ENCODE results near the gene GDF11. TPM values are rescaled to one million over a fixed set of nuclear protein-coding genes. Genes with fewer than 3 reads are reported as not detected.

Gene GDF11
- total RNA-seq, 2 donors from 2014 or later = 8.1 to 8.6 TPM

GRCh38 chr12:55708695-55709233 lies 34.2 kb upstream of the GDF11 start:
- H3K27ac ChIP-seq = peak overlapping the region; percentile 86 to 91
- H3K27me3 ChIP-seq = no peaks in the 10 kb centered on the region
- no peaks in the 10 kb centered on the region for H3K9me3 ChIP-seq
- H3K4me3 ChIP-seq = peak overlapping the region; percentile 27 to 75
- H3K4me1 ChIP-seq = peaks cover 0 to 54% of the 10 kb centered on the region in 2 donors
- DNase-seq (ENCODE audit: low spot score) = peak; percentile 74
- TF ChIP-seq CTCF (IDR thresholded peaks at IDR 0.05) = no peak
- H3K36me3 ChIP-seq = no peaks in the 10 kb centered on the region

GRCh38 chr12:55711786-55712553 lies 31.0 kb upstream of the GDF11 start:
- Histone ChIP-seq H3K4me3 (peak overlapping the region; percentile 56 to 75), H3K27ac (peak overlapping the region; percentile 86 to 91), H3K36me3 (no peaks in the 10 kb centered on the region), H3K4me1 (peaks cover 0 to 64% of the 10 kb centered on the region in 2 donors), H3K9me3 (no peaks in the 10 kb centered on the region), H3K27me3 (no peaks in the 10 kb centered on the region)
- no peak for DNase-seq (ENCODE audit: low spot score)
- TF ChIP-seq CTCF (IDR thresholded peaks at IDR 0.05) = no peak

- H3K27me3 ChIP-seq = no peaks in the 10 kb centered on the region
- peak overlapping the region; percentile 56 to 75 for H3K4me3 ChIP-seq
- no peak for TF ChIP-seq CTCF (IDR thresholded peaks at IDR 0.05)
- H3K4me1 ChIP-seq = peaks cover 0 to 66% of the 10 kb centered on the region in 2 donors
- H3K36me3 ChIP-seq = no peaks in the 10 kb centered on the region
- no peak for DNase-seq (ENCODE audit: low spot score)
- H3K27ac ChIP-seq = peak overlapping the region; percentile 86 to 91
- H3K9me3 ChIP-seq = no peaks in the 10 kb centered on the region
Measured at GRCh38 chr12:55712700-55713415, 30.1 kb upstream of the GDF11 start.

GRCh38 chr12:55713721-55714120 lies 29.2 kb upstream of the GDF11 start:
- Histone ChIP-seq H3K36me3 (no peaks in the 10 kb centered on the region), H3K27ac (peak overlapping the region; percentile 86 to 91), H3K27me3 (no peaks in the 10 kb centered on the region), H3K9me3 (no peaks in the 10 kb centered on the region), H3K4me3 (peak overlapping the region; percentile 56 to 75), H3K4me1 (peaks cover 0 to 66% of the 10 kb centered on the region in 2 donors)
- DNase-seq (ENCODE audit: low spot score) = no peak
- no peak for TF ChIP-seq CTCF (IDR thresholded peaks at IDR 0.05)

GRCh38 chr12:55715169-55715764 lies 27.7 kb upstream of the GDF11 start:
- Histone ChIP-seq H3K36me3 (no peaks in the 10 kb centered on the region), H3K4me1 (peaks cover 0 to 71% of the 10 kb centered on the region in 2 donors), H3K9me3 (no peaks in the 10 kb centered on the region), H3K27ac (peak overlapping the region; percentile 93 to 95), H3K27me3 (no peaks in the 10 kb centered on the region), H3K4me3 (peak overlapping the region; percentile 59 to 69)
- TF ChIP-seq CTCF (IDR thresholded peaks at IDR 0.05) = no peak
- no peak for DNase-seq (ENCODE audit: low spot score)

Measured in right atrium auricular region (tissue), 2 donors.